Thyroid gland (tissue), 4 donors: ENCODE measurements around the gene PRKAB2. TPM values are rescaled to one million over a fixed set of nuclear protein-coding genes. Genes with fewer than 3 reads are reported as not detected.
"Not testable (repeated sequence)": the region's sequence is repeated elsewhere in the genome, so short reads cannot be mapped to it uniquely, and the experiment has no call there.

Experiments
- DNase-seq, 2 donors: peaks; one replicate each; pipeline ENCODE4 v3.0.0-alpha.2; 2019
- H3K27ac ChIP-seq, 3 donors: fragments of 200-600 bp; sonication (generic); 1 replicate in 2 of 3; 2 replicates in 1 of 3; pipeline ENCODE4 v1.5.1; 2016 to 2019; ENCODE audit warnings: mild to moderate bottlenecking in 1 of 3, moderate library complexity in 1 of 3
- H3K27me3 ChIP-seq: fragments of 200-600 bp; sonication (generic); one replicate; pipeline ENCODE4 v1.5.1; 2019
- H3K36me3 ChIP-seq, 2 donors: fragments of 200-600 bp; sonication (generic); one replicate each; pipeline ENCODE4 v1.5.1; 2016 to 2019
- H3K4me1 ChIP-seq, 2 donors: fragments of 200-600 bp; sonication (generic); one replicate each; pipeline ENCODE4 v1.5.1; 2017 to 2019
- H3K4me3 ChIP-seq, 3 donors: fragments of 200-600 bp; sonication (generic); replicated peaks in 1 of 3; 1 replicate in 2 of 3; 2 replicates in 1 of 3; pipeline ENCODE4 v1.5.1; 2016; ENCODE audit warnings: mild to moderate bottlenecking in 1 of 3
- H3K9me3 ChIP-seq: fragments of 200-600 bp; sonication (generic); one replicate; pipeline ENCODE4 v1.5.1; 2017
- POLR2A ChIP-seq, 2 donors: fragments of 450-650 bp; IDR thresholded peaks; one replicate each; pipeline ENCODE4 v1.6.1; 2017; ENCODE audit warnings: antibody characterized with exemption in 2 of 2, mild to moderate bottlenecking in 2 of 2, moderate library complexity in 1 of 2
- WGBS, 2 donors: methylation state at CpG; one replicate each; pipeline ENCODE4 v1.1.5; 2017; 5-methylcytosine and 5-hydroxymethylcytosine counted together
- intact Hi-C: fragments of 100-400 bp; cut with DNase I; formaldehyde crosslinking; loops from one replicate; pipeline ENCODE4 v1.15.1; 2023
- total RNA-seq, 4 donors: library from RNA; depleted of rRNA; stranded (reverse); fragments of >200 nt; gene quantifications; one replicate each; pipeline ENCODE4 v1.2.3, GENCODE V29; 2016
- TF ChIP-seq, protein P1 (sequence below), 6 experiments: fragments of 200-600 bp in 3 of 6; fragments of 450-650 bp in 3 of 6; sonication (generic) in 3 of 6; IDR thresholded peaks; one replicate each; pipeline ENCODE4 v1.5.1; 2016 to 2019; ENCODE audit warnings: antibody characterized with exemption in 6 of 6, mild to moderate bottlenecking in 2 of 6, inconsistent platforms in 1 of 6, moderate library complexity in 1 of 6

Gene PRKAB2
- total RNA-seq, 4 donors from 2014 or later = 9.9 to 13.7 (median 12.8) TPM

DNA sequence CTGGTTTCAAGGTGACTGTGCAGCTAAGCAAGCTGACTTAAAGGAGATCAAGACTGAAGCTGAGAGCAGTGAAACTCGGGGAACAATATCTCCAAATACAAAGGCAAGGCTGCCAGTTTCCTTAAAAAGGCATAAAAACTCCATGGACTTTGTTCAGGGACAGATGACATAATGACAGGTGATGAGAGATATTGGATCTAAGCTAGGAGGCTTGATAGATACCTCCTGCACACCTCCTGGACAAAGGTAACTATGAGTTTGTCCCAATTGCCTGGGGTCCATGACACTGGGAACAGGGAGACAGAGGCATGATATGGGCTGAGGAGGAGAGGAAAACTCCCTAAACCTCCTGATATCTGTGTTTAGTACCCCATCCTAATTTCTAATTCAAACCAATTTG is 55.2 kb downstream of the PRKAB2 start:
- H3K36me3 ChIP-seq = no peaks in the 10 kb centered on the region
- no peak overlapping the region for H3K4me3 ChIP-seq
- H3K27ac ChIP-seq = no peak overlapping the region
- no peak for DNase-seq
- TF ChIP-seq, protein P1, sequence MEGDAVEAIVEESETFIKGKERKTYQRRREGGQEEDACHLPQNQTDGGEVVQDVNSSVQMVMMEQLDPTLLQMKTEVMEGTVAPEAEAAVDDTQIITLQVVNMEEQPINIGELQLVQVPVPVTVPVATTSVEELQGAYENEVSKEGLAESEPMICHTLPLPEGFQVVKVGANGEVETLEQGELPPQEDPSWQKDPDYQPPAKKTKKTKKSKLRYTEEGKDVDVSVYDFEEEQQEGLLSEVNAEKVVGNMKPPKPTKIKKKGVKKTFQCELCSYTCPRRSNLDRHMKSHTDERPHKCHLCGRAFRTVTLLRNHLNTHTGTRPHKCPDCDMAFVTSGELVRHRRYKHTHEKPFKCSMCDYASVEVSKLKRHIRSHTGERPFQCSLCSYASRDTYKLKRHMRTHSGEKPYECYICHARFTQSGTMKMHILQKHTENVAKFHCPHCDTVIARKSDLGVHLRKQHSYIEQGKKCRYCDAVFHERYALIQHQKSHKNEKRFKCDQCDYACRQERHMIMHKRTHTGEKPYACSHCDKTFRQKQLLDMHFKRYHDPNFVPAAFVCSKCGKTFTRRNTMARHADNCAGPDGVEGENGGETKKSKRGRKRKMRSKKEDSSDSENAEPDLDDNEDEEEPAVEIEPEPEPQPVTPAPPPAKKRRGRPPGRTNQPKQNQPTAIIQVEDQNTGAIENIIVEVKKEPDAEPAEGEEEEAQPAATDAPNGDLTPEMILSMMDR (IDR thresholded peaks at IDR 0.05) = no peak
- no peak for TF ChIP-seq POLR2A (IDR thresholded peaks at IDR 0.05)
- WGBS, 2 donors = 39 to 76% methylated on average over 1 of the region's 1 CpG
- intact Hi-C loops = no loop called here
- no peaks in the 10 kb centered on the region for H3K27me3 ChIP-seq
- H3K9me3 ChIP-seq = no peaks in the 10 kb centered on the region
- H3K4me1 ChIP-seq = no peaks in the 10 kb centered on the region

DNA sequence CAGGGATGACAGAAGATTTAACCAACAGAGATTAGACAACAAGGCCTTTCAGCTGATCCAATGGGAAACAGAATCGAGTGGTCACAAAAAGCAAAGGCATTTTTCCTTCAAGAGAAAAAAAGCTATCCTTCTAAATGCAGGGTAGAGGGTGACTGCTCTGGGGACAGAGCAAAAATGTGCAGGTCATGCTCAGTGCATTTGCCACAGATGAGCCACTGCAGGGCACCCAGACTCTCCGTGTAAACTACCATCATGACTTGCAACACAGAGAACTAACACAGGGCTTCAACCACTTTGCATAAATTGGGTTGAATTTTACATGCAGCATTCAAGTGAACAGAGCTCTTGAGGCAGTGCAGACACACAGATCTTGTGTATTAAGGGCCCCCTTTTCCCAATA is 56.8 kb downstream of the PRKAB2 start:
- no peak for DNase-seq
- H3K36me3 ChIP-seq = no peaks in the 10 kb centered on the region
- intact Hi-C loops = no loop called here
- no peak overlapping the region for H3K27ac ChIP-seq
- no peaks in the 10 kb centered on the region for H3K4me1 ChIP-seq
- H3K27me3 ChIP-seq = no peaks in the 10 kb centered on the region
- TF ChIP-seq POLR2A (IDR thresholded peaks at IDR 0.05) = no peak
- TF ChIP-seq, protein P1 (IDR thresholded peaks at IDR 0.05) = no peak
- 66 to 75% methylated on average over 2 of the region's 2 CpGs for WGBS, 2 donors
- no peaks in the 10 kb centered on the region for H3K9me3 ChIP-seq
- no peak overlapping the region for H3K4me3 ChIP-seq

DNA sequence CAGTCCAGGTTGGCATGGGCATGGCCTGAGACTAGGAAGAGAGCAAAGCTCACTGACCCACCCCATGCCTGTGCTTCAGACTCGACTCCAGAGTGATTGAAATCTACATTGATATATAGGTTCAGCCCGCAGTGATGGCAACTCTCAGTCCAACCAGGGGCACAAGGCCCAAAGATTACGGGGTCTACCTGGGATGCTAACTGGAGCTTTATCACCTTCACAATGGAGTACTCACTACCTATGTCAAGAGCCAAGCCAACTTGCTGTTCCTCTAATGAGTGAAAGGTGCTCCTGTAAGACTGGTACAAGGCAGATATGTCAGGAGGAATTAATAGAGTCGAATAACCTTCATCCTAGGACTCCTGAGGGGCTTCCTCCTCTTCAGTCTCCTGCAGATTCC is 57.2 kb downstream of the PRKAB2 start:
- H3K9me3 ChIP-seq, H3K27me3 ChIP-seq, intact Hi-C loops, H3K4me3 ChIP-seq, H3K36me3 ChIP-seq, H3K27ac ChIP-seq, DNase-seq, H3K4me1 ChIP-seq: not testable (repeated sequence)
- 92 to 95% methylated on average over 4 of the region's 4 CpGs for WGBS, 2 donors

DNA sequence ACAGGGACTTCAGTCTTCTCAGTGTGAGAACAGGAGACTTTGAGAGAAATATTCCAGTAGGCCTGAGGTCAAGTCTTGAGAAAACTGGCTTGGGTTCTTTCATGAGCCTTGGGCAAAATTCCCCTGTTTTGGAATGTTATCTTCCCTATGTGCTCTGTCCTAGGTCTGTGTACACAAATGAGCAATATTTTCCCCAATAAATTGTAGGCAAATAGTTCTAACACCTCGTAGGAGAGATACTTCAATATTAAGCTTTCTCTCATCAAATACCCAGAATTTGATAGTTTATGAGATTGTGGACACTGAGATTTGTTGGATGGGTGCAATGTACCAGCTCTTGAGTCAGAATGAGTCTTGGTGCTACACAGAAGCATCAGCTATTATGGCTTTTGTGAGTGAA is 57.9 kb downstream of the PRKAB2 start:
- WGBS, 2 donors = 72 to 92% methylated on average over 1 of the region's 1 CpG
- intact Hi-C loops, H3K4me3 ChIP-seq, H3K4me1 ChIP-seq, H3K36me3 ChIP-seq, H3K27ac ChIP-seq, H3K27me3 ChIP-seq, H3K9me3 ChIP-seq, DNase-seq: not testable (repeated sequence)

DNA sequence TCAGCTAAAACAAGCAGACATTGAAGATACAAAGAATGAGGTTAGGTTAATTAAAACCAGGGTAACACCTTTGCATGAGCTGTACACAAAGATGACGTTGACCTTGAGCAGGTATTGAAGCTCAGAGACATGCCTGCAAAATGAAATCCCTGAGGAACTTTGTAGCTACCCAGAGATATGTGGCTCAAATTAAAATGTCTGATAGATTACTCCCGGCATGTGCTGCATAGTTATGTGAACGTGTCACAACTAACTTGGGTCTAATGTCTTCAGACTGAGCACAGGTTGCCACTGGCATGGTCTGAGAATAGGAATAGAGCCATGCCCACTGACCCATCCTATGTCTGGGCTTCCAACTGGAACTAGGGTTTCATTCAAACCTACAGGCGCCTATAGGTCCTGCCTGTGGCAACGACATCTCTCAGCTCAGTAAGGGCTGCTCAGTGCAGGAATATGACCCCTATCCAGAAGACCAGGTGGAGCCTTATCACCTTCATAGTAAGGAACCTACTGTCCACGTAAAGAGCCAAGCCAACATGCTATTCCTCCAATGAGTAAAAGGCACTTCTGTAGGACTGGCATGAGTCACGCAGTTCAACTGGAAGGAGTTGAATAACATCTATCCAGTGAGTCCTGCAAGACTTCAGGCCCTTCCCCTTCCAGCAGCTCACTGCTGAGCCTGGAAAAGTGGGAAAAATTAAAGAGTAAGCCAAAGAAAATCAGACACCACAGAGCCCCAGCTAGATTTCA is 60.7 kb downstream of the PRKAB2 start:
- Histone ChIP-seq H3K36me3 (no peaks in the 10 kb centered on the region), H3K27ac (no peak overlapping the region), H3K27me3 (no peaks in the 10 kb centered on the region), H3K4me1 (no peaks in the 10 kb centered on the region), H3K4me3 (no peak overlapping the region), H3K9me3 (no peaks in the 10 kb centered on the region)
- TF ChIP-seq POLR2A (IDR thresholded peaks at IDR 0.05) = no peak
- TF ChIP-seq, protein P1 (IDR thresholded peaks at IDR 0.05) = no peak
- intact Hi-C loops = no loop called here
- no peak for DNase-seq
- WGBS, 2 donors = 85 to 88% methylated on average over 7 of the region's 7 CpGs

DNA sequence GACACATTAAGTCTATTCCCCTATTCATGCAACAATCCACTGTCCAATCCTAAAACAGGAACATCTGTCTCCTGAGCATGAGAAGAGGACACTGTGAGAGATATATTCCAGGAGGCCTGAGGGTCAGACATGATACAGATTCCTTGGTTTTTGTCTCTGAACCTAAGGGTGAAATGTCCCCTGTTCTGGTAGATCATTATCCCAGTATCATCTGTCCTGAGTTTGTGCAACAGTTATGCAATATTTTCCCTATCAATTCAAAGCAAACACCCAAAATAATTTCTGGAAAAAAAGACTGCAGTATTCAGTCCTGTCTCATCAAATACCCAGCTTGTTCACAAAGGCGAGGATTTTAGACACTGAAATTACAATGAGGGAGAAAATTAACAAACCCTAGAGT is 61.4 kb downstream of the PRKAB2 start:
- no peaks in the 10 kb centered on the region for H3K36me3 ChIP-seq
- H3K27me3 ChIP-seq = no peaks in the 10 kb centered on the region
- H3K4me3 ChIP-seq = no peak overlapping the region
- intact Hi-C loops = no loop called here
- DNase-seq = no peak
- H3K27ac ChIP-seq = no peak overlapping the region
- no peak for TF ChIP-seq POLR2A (IDR thresholded peaks at IDR 0.05)
- TF ChIP-seq, protein P1 (IDR thresholded peaks at IDR 0.05) = no peak
- no peaks in the 10 kb centered on the region for H3K4me1 ChIP-seq
- WGBS, 2 donors = 81 to 90% methylated on average over 1 of the region's 1 CpG
- H3K9me3 ChIP-seq = no peaks in the 10 kb centered on the region
